H9 (cell line): ENCODE measurements around the gene CCDC174. TPM values are rescaled to one million over a fixed set of nuclear protein-coding genes. Genes with fewer than 3 reads are reported as not detected.

ENCODE experiments used
- DNase-seq: peaks from one replicate; pipeline ENCODE4 v3.0.0-alpha.2; 2017
- H2AFZ ChIP-seq: one replicate; pipeline ENCODE4 v1.6.1; 2013; ENCODE audit warnings: mild to moderate bottlenecking, low read length, control low read depth, moderate library complexity
- H2AK5ac ChIP-seq: 2 replicates; pipeline ENCODE4 v1.6.1; 2013; ENCODE audit warnings: low read length, control low read depth, mixed read lengths; ENCODE audit not compliant: insufficient read length
- H2BK120ac ChIP-seq: one replicate; pipeline ENCODE4 v1.6.1; 2013; ENCODE audit warnings: low read depth, mild to moderate bottlenecking, low read length, control low read depth, inconsistent platforms; ENCODE audit not compliant: poor library complexity, severe bottlenecking
- H2BK12ac ChIP-seq: 2 replicates; pipeline ENCODE4 v1.6.1; 2013; ENCODE audit warnings: low read length, control low read depth, mixed read lengths, low read depth; ENCODE audit not compliant: insufficient read length
- H2BK15ac ChIP-seq: 2 replicates; pipeline ENCODE4 v1.6.1; 2013; ENCODE audit warnings: low read depth, low read length, control low read depth
- H2BK20ac ChIP-seq: one replicate; pipeline ENCODE4 v1.6.1; 2013; ENCODE audit warnings: low read depth, mild to moderate bottlenecking, low read length, control low read depth, inconsistent platforms; ENCODE audit not compliant: poor library complexity, severe bottlenecking
- H2BK5ac ChIP-seq: 2 replicates; pipeline ENCODE4 v1.6.1; 2013; ENCODE audit warnings: low read length, control low read depth, mixed read lengths; ENCODE audit not compliant: insufficient read length
- H3K14ac ChIP-seq: 2 replicates; pipeline ENCODE4 v1.6.1; 2013; ENCODE audit warnings: low read length, control low read depth; ENCODE audit not compliant: insufficient read depth
- H3K18ac ChIP-seq: 2 replicates; pipeline ENCODE4 v1.6.1; 2013; ENCODE audit warnings: low read depth, mild to moderate bottlenecking, mixed read lengths, low read length, control low read depth; ENCODE audit not compliant: insufficient read length
- H3K23ac ChIP-seq: 2 replicates; pipeline ENCODE4 v1.6.1; 2013; ENCODE audit warnings: low read length, control low read depth, mixed read lengths, low read depth; ENCODE audit not compliant: insufficient read length
- H3K23me2 ChIP-seq: 2 replicates; pipeline ENCODE4 v1.6.1; 2013; ENCODE audit warnings: low read depth, mild to moderate bottlenecking, mixed read lengths, low read length, control low read depth; ENCODE audit not compliant: insufficient read length, poor library complexity, severe bottlenecking
- H3K27ac ChIP-seq: 2 replicates; pipeline ENCODE4 v1.5.1; 2013; ENCODE audit warnings: low read length, control low read depth, mixed read lengths, low read depth; ENCODE audit not compliant: insufficient read length
- H3K27me3 ChIP-seq: 2 replicates; pipeline ENCODE4 v1.6.1; 2013; ENCODE audit warnings: low read length, control low read depth, inconsistent platforms; ENCODE audit not compliant: insufficient read depth
- H3K4ac ChIP-seq: 2 replicates; pipeline ENCODE4 v1.6.1; 2013; ENCODE audit warnings: low read depth, mild to moderate bottlenecking, control low read depth, inconsistent platforms, low read length, moderate library complexity
- H3K4me1 ChIP-seq: 2 replicates; pipeline ENCODE4 v1.6.1; 2013; ENCODE audit warnings: low read length, control low read depth, inconsistent platforms; ENCODE audit not compliant: insufficient read depth
- H3K4me2 ChIP-seq: 2 replicates; pipeline ENCODE4 v1.6.1; 2013; ENCODE audit warnings: low read length, control low read depth, mixed read lengths; ENCODE audit not compliant: insufficient read length, insufficient read depth
- H3K56ac ChIP-seq: 2 replicates; pipeline ENCODE4 v1.6.1; 2013; ENCODE audit warnings: low read depth, mild to moderate bottlenecking, mixed read lengths, low read length, control low read depth; ENCODE audit not compliant: insufficient read length
- H3K79me1 ChIP-seq: 2 replicates; pipeline ENCODE4 v1.6.1; 2013; ENCODE audit warnings: low read depth, mild to moderate bottlenecking, moderate library complexity, low read length, control low read depth, inconsistent platforms; ENCODE audit not compliant: insufficient read depth, poor library complexity, severe bottlenecking
- H3K79me2 ChIP-seq: 2 replicates; pipeline ENCODE4 v1.6.1; 2013; ENCODE audit warnings: low read length, control low read depth, inconsistent platforms; ENCODE audit not compliant: insufficient read depth
- H3K9ac ChIP-seq: 2 replicates; pipeline ENCODE4 v1.6.1; 2013; ENCODE audit warnings: low read length, control low read depth, mixed read lengths; ENCODE audit not compliant: insufficient read length; ENCODE audit errors: extremely low read depth
- H3K9me3 ChIP-seq: one replicate; pipeline ENCODE4 v1.6.1; 2013; ENCODE audit warnings: low read depth, low read length, inconsistent platforms; ENCODE audit not compliant: control insufficient read depth
- H3T11ph ChIP-seq: one replicate; pipeline ENCODE4 v1.6.1; 2013; ENCODE audit warnings: mild to moderate bottlenecking, low read length, control low read depth, inconsistent platforms
- H4K20me1 ChIP-seq: one replicate; pipeline ENCODE4 v1.6.1; 2013; ENCODE audit not compliant: control insufficient read depth, insufficient read length, insufficient read depth
- H4K5ac ChIP-seq: 2 replicates; pipeline ENCODE4 v1.6.1; 2013; ENCODE audit warnings: low read depth, mild to moderate bottlenecking, mixed read lengths, low read length, control low read depth; ENCODE audit not compliant: insufficient read length
- H4K8ac ChIP-seq: replicated peaks from 2 replicates; pipeline ENCODE4 v1.6.1; 2013; ENCODE audit warnings: low read length, control low read depth, mixed read lengths, low read depth; ENCODE audit not compliant: insufficient read length
- H4K91ac ChIP-seq: 2 replicates; pipeline ENCODE4 v1.6.1; 2013; ENCODE audit warnings: low read depth, mild to moderate bottlenecking, moderate library complexity, mixed read lengths, low read length, control low read depth; ENCODE audit not compliant: insufficient read length
- H3K27ac Mint-ChIP-seq, 3 experiments: 2 replicates in 2 of 3; 3 replicates in 1 of 3; pipeline ENCODE4 v1.8.0; 2020 to 2021; ENCODE audit warnings: mixed read lengths in 3 of 3, mild to moderate bottlenecking in 1 of 3, moderate library complexity in 1 of 3
- H3K27me3 Mint-ChIP-seq: 2 replicates; pipeline ENCODE4 v1.8.0; 2021; ENCODE audit warnings: low read depth, mild to moderate bottlenecking, moderate library complexity, mixed read lengths
- H3K36me3 Mint-ChIP-seq, 3 experiments: 2 replicates in 2 of 3; 3 replicates in 1 of 3; pipeline ENCODE4 v1.8.0; 2020 to 2021; ENCODE audit warnings: low read depth in 3 of 3, mixed read lengths in 3 of 3; ENCODE audit not compliant: insufficient read depth in 1 of 3
- H3K4me1 Mint-ChIP-seq, 2 experiments: 2 replicates each; pipeline ENCODE4 v1.8.0; 2020; ENCODE audit warnings: mixed read lengths in 2 of 2
- H3K4me3 Mint-ChIP-seq, 2 experiments: 2 replicates in 1 of 2; 3 replicates in 1 of 2; pipeline ENCODE4 v1.8.0; 2020 to 2021; ENCODE audit warnings: mild to moderate bottlenecking in 2 of 2, mixed read lengths in 2 of 2, moderate library complexity in 1 of 2
- H3K9me3 Mint-ChIP-seq, 2 experiments: 2 replicates in 1 of 2; 3 replicates in 1 of 2; pipeline ENCODE4 v1.8.0; 2020; ENCODE audit warnings: mild to moderate bottlenecking in 2 of 2, mixed read lengths in 2 of 2, moderate library complexity in 1 of 2
- WGBS: extraction: QIAGEN DNeasy Blood & Tissue Kit; methylation state at CpG from one replicate; pipeline ENCODE4 v1.1.7; 2013; ENCODE audit warnings: missing lambda C conversion rate, low lambda C conversion rate, mixed read lengths; ENCODE audit not compliant: insufficient read length; ENCODE audit errors: extremely low coverage; 5-methylcytosine and 5-hydroxymethylcytosine counted together
- total RNA-seq: library from RNA; stranded (reverse); gene quantifications from 2 replicates; pipeline ENCODE4 v1.2.1, GENCODE V29; 2021
- TF ChIP-seq, protein P1 (sequence below): fragments of 200-600 bp; sonication (generic); conservative IDR thresholded peaks from 3 replicates; pipeline ENCODE4 v1.8.0; 2021; ENCODE audit warnings: antibody characterized with exemption, mild to moderate bottlenecking

The CCDC174 gene
- total RNA-seq, 1 experiment from 2014 or later: 15.2 TPM

DNA sequence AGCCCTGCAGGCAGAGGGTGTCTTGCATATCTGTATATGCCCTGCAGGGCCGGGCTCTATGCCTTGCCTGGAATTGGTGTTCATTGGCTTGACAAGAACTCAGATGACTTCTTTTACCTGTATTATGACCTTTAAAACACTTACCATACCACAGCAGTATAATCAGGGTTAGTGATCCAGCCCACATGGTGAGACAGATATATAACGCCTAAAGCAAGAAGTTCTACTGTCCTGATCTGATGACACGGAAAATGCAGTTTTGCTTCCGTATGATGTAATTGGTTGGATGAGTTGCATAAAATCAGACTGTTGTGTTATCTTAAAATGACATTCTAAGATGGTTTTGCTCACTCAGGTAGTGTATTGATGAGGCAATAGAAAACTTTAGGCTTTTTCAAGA is 9.4 kb downstream of the CCDC174 start:
- Histone ChIP-seq H3K18ac (no peak overlapping the region), H2BK20ac (no peak overlapping the region), H2AK5ac (no peak overlapping the region), H2BK120ac (no peak overlapping the region), H3K79me2 (no peaks in the 10 kb centered on the region), H3K14ac (no peak overlapping the region), H3K79me1 (no peaks in the 10 kb centered on the region), H2BK5ac (no peak overlapping the region), H2BK15ac (no peak overlapping the region), H4K91ac (no peak overlapping the region), H3K9me3 (no peaks in the 10 kb centered on the region), H3K4ac (no peak overlapping the region), H2AFZ (no peak overlapping the region), H2BK12ac (no peak overlapping the region), H3K27ac (no peak overlapping the region), H4K20me1 (no peaks in the 10 kb centered on the region), H3T11ph (no peak overlapping the region), H3K56ac (no peak overlapping the region), H3K27me3 (no peaks in the 10 kb centered on the region), H3K23ac (no peak overlapping the region), H3K4me2 (no peak overlapping the region), H3K23me2 (no peaks in the 10 kb centered on the region), H4K8ac (no peak overlapping the region), H4K5ac (no peak overlapping the region), H3K9ac (no peak overlapping the region), H3K4me1 (no peaks in the 10 kb centered on the region)
- no peaks in the 10 kb centered on the region for H3K9me3 Mint-ChIP-seq
- no peak for DNase-seq
- WGBS: no CpG with 5 or more reads among the region's 4 CpGs
- TF ChIP-seq, protein P1, sequence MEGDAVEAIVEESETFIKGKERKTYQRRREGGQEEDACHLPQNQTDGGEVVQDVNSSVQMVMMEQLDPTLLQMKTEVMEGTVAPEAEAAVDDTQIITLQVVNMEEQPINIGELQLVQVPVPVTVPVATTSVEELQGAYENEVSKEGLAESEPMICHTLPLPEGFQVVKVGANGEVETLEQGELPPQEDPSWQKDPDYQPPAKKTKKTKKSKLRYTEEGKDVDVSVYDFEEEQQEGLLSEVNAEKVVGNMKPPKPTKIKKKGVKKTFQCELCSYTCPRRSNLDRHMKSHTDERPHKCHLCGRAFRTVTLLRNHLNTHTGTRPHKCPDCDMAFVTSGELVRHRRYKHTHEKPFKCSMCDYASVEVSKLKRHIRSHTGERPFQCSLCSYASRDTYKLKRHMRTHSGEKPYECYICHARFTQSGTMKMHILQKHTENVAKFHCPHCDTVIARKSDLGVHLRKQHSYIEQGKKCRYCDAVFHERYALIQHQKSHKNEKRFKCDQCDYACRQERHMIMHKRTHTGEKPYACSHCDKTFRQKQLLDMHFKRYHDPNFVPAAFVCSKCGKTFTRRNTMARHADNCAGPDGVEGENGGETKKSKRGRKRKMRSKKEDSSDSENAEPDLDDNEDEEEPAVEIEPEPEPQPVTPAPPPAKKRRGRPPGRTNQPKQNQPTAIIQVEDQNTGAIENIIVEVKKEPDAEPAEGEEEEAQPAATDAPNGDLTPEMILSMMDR: no peak
- H3K4me1 Mint-ChIP-seq: no peaks in the 10 kb centered on the region
- H3K4me3 Mint-ChIP-seq: no peak overlapping the region
- H3K27ac Mint-ChIP-seq: no peak overlapping the region
- peaks cover 27 to 92% (median 79%) of the 10 kb centered on the region in 3 experiments; a peak in 6 of 7 replicates for H3K36me3 Mint-ChIP-seq
- H3K27me3 Mint-ChIP-seq: no peaks in the 10 kb centered on the region
